ENCODE measurements around the gene TWIST1. TPM values are rescaled to one million over a fixed set of nuclear protein-coding genes. Genes with fewer than 3 reads are reported as not detected.
A peak's percentile ranks its signal among the peaks of the same experiment; 100 is the strongest.

Gene TWIST1
- polyA plus RNA-seq, 1 donor from 2014 or later, result not detected

DNA sequence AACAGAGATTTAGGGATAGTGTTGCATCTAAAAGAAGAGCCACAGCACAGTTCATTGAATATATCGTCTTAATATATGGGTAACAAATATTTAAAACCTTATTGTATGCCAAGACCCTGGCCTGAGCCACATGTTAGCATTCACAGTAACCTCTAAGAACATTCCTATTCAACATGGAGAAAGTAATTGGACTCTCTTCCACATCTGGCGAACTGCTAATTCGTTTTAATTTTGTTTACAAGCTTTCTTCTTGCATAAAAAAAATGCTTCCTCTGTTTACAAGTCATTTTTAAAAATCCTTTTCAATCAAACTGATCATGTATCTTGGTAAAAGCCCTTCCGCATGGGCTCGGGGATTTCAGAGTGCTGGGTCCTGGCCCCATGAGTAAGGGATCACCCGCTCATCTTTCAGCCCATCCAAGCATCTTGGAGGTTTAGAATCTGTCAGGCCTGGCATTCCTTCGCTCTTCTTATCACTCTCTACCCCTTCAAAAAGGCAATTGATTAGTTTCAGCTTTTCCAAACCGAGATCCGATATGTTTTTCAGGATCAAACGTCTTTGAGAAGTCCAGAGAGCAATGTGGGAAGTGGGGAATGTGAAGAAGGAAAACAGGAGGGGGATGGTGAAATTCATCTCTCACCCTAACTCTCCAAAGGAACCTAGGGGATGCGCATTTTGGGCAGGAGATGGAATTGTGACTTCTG, 7.3 kb downstream of the TWIST1 start:
- Histone ChIP-seq H3K27me3 (ENCODE audit: insufficient read depth, low read depth, low read length) (peaks cover 100% of the 10 kb centered on the region), H3K27ac (ENCODE audit: low read length) (no peak overlapping the region), H3K9ac (ENCODE audit: low read length) (no peak overlapping the region), H3K9me2 (ENCODE audit: insufficient read depth, low read length) (no peaks in the 10 kb centered on the region), H3F3A (ENCODE audit: insufficient read depth, low read length, poor library complexity, severe bottlenecking) (no peaks in the 10 kb centered on the region), H3K79me2 (replicated peaks; ENCODE audit: insufficient read depth, low read length) (no peaks in the 10 kb centered on the region), H3K4me3 (ENCODE audit: low read length) (no peak overlapping the region), H3K36me3 (ENCODE audit: insufficient read depth, low read length) (no peaks in the 10 kb centered on the region), H3K4me2 (ENCODE audit: low read length) (no peak overlapping the region), H2AFZ (ENCODE audit: low read depth, low read length) (no peak overlapping the region), H4K20me1 (ENCODE audit: insufficient read depth) (no peaks in the 10 kb centered on the region), H3K9me3 (ENCODE audit: low read length) (no peaks in the 10 kb centered on the region)
- TF ChIP-seq CTCF (IDR thresholded peaks at IDR 0.05; ENCODE audit: poor library complexity, severe bottlenecking), result no peak
- TF ChIP-seq POLR2AphosphoS5 (IDR thresholded peaks at IDR 0.05), result peak; percentile 26

- Histone ChIP-seq H3F3A (ENCODE audit: insufficient read depth, low read length, poor library complexity, severe bottlenecking) (no peaks in the 10 kb centered on the region), H3K4me2 (ENCODE audit: low read length) (no peak overlapping the region), H3K4me3 (ENCODE audit: low read length) (no peak overlapping the region), H3K27me3 (ENCODE audit: insufficient read depth, low read depth, low read length) (peaks cover 100% of the 10 kb centered on the region), H3K9me2 (ENCODE audit: insufficient read depth, low read length) (no peaks in the 10 kb centered on the region), H3K36me3 (ENCODE audit: insufficient read depth, low read length) (no peaks in the 10 kb centered on the region), H3K79me2 (replicated peaks; ENCODE audit: insufficient read depth, low read length) (no peaks in the 10 kb centered on the region), H4K20me1 (ENCODE audit: insufficient read depth) (no peaks in the 10 kb centered on the region), H3K27ac (ENCODE audit: low read length) (no peak overlapping the region), H3K9me3 (ENCODE audit: low read length) (no peaks in the 10 kb centered on the region), H2AFZ (ENCODE audit: low read depth, low read length) (no peak overlapping the region), H3K9ac (ENCODE audit: low read length) (no peak overlapping the region)
- no peak for TF ChIP-seq RAD21 (conservative IDR thresholded peaks at IDR 0.05)
- TF ChIP-seq MXI1 (conservative IDR thresholded peaks at IDR 0.05; ENCODE audit: poor library complexity, severe bottlenecking), result no peak
- TF ChIP-seq EP300 (conservative IDR thresholded peaks at IDR 0.05; ENCODE audit: poor library complexity, severe bottlenecking), result no peak
- TF ChIP-seq, protein P1, sequence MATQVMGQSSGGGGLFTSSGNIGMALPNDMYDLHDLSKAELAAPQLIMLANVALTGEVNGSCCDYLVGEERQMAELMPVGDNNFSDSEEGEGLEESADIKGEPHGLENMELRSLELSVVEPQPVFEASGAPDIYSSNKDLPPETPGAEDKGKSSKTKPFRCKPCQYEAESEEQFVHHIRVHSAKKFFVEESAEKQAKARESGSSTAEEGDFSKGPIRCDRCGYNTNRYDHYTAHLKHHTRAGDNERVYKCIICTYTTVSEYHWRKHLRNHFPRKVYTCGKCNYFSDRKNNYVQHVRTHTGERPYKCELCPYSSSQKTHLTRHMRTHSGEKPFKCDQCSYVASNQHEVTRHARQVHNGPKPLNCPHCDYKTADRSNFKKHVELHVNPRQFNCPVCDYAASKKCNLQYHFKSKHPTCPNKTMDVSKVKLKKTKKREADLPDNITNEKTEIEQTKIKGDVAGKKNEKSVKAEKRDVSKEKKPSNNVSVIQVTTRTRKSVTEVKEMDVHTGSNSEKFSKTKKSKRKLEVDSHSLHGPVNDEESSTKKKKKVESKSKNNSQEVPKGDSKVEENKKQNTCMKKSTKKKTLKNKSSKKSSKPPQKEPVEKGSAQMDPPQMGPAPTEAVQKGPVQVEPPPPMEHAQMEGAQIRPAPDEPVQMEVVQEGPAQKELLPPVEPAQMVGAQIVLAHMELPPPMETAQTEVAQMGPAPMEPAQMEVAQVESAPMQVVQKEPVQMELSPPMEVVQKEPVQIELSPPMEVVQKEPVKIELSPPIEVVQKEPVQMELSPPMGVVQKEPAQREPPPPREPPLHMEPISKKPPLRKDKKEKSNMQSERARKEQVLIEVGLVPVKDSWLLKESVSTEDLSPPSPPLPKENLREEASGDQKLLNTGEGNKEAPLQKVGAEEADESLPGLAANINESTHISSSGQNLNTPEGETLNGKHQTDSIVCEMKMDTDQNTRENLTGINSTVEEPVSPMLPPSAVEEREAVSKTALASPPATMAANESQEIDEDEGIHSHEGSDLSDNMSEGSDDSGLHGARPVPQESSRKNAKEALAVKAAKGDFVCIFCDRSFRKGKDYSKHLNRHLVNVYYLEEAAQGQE (IDR thresholded peaks at IDR 0.05; ENCODE audit: borderline replicate concordance), result no peak
- TF ChIP-seq SMC3 (conservative IDR thresholded peaks at IDR 0.05; ENCODE audit: poor library complexity), result no peak
- TF ChIP-seq TAF1 (IDR thresholded peaks at IDR 0.05; ENCODE audit: low read depth), result no peak
- peak; percentile 58 for TF ChIP-seq POLR2AphosphoS5 (IDR thresholded peaks at IDR 0.05)
Observed at GRCh38 chr7:19109000-19109946, 8.2 kb downstream of the TWIST1 start.

Measured in neural cell (in vitro differentiated cells).